NCI-H82 (cell line): ENCODE measurements around the gene RXRB.

ENCODE experiments used
- DNase-seq: peaks from one replicate; lab custom pipeline; 2025; lab: John Stamatoyannopoulos, UW

The RXRB gene

DNA sequence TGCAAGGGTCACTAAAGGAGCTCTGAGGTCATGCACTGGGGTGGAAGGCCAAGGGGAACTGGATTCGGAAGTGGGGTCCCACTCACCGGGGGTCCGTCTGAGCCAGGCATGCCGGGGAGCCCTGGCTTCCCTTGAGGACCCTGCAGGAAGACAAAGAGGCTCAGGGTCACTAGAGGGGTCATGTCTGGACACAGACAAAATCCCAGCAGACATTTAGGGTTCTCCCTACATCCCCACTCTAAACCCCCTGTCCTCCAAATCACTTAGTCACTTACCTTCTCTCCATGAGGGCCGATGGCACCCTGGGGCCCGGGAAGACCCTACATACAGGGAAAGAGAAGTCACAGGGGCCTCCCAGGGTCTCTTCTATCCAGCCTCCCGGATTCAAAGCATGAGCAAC, 23.6 kb downstream of the RXRB start:
- DNase-seq: no peak

DNA sequence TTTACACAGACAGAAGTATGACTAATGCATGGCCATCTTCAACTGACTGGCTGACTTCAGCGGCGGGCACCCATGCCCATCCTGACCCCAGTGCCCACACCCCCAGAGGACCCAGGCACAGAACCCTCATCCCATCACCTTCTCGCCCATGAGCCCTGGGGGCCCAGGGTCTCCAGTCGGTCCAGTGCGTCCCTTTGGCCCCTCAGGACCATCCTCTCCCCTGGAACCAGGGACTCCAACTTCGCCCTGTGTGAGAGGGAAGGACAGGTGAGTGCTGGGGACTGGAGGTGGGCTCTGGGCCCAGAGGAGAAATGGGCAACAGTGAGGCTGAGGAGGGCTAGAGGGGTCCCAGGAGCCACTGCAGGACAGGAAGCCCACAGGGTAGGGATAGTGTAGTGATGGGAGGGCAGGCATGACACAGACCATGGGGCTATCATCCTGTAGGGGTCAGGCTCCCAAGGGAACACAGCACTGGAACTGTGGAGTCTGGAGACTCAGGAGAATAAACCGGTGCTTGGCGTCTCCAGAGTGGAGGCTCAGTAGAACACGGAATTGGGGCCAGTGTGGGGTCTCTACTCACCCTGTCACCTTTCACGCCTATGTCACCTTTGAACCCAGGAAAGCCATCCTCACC, 24.9 kb downstream of the RXRB start:
- DNase-seq: peak; percentile 16

DNA sequence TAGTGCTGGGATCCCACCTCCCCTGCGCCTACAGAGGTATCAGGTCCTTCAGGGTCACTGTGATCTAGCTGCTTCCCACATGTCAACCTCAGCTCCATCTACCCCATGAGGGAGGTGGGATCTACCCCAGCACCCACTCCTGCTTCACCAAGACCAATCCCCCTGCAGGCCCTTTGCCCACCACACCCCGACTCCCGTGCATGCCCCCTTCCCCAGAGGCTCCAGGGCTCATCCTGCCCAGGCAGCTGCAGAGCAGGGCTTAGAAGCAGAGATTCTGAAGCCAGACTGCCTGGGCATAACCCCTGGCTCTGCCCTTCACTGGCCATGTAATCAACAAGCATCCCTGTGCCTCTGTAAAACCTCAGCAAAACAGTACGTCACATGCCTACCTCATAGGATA, 25.7 kb downstream of the RXRB start:
- no peak for DNase-seq

DNA sequence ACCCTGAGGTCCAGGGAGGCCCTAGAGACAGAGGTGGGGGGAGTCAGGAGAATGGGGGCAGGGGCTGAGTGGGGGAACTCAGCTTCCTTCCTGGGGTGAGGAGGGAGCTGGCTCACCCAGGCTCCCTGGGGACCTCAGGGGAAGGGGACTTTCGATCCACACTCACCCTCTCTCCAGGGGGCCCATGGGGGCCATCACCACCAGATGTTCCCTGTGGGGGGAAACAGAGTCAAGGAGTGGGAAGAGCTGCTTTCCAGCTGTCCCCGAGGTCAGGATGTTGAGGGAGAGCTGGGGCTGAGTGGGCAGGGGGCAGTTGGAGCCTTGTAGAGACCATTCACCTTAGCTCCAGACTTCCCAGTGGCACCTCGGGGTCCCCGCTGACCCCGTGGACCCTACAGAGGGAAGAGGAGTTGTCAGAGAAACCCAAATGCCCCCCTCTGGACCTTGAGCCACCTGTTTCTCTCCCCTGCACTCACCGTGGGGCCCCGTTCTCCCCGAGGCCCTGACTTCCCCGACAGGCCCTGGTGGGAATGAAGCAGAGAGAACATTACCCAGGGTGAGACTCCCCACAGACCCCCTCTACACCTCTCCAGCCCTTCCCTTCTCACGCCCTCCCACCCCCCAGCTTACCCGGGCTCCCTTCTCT, 26.8 kb downstream of the RXRB start:
- no peak for DNase-seq

DNA sequence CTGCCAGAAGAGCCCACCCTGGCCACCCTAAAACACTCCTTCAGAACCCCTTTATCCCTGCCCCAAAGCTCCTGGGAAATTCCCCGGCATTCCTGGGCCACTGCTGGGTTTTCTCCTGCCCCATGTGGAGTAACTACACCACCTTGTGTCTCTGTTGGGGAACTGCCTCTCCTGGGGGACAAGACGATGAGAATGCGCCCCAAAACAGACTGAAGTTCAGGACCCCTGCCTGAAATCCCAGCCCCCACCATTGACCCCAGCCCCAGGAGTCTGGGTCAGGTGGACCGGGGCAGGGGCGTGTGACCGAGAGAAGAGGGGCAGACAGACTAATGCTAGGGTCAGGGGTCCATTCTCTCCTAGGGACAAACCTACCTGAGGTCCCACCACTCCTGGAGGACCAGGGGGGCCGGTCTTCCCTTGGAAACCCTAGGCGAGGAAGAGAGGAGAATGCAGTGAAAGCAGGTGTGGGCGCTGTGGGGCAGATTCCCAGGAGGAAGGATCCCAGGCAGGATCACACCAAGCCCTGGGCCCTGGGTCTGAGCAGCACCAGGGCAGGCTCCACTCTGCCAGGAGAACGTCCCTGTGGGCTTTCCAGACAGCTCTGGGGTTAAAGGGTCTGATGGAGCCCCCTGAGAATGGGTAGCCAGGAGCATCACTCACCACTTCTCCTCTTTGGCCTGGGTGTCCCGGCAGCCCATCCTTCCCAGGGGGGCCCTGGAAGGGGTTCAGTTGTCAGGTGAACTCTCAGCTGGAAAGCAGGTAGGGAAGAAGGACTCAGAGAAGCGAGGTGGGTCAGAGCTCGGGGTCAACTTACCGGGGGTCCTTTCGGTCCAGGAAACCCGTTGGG, 27.6 kb downstream of the RXRB start:
- peak; percentile 25 for DNase-seq

DNA sequence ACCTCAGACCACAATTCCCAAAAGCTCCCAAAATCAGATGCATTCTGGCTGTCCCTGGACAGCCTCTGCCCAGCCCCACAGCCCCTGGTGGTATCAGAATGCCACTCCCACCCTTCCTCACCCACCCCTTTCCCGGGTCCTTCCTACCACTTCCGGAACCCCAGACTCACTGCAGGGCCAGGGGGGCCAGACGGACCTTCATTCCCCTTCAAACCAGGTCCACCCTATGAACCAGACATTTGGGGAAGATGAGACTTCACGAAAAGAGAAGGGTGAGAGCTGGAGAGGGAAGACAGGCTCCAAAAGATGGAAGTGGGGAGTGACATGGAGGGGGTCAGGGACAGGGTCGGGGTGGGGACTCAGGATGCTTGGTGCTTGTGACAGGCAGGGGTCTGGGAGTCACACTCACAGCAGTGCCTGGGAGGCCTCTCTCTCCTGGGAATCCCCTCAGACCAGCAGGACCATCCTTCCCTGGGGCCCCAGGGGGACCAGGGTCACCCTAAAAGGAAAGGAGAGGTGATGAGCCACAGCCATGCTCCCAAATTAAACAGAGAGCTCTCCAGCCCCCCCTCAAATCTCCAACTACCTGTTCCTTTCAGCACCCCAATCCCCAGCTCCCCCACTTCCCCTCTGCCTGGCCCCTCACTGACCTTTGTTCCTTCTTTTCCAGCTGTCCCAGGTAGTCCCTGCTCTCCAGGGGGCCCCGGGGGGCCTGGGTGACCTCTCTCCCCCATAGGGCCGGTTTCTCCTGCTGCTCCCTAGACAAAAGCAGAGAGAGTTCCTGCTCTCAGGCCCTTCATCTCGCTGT, 28.4 kb downstream of the RXRB start:
- DNase-seq: no peak

DNA sequence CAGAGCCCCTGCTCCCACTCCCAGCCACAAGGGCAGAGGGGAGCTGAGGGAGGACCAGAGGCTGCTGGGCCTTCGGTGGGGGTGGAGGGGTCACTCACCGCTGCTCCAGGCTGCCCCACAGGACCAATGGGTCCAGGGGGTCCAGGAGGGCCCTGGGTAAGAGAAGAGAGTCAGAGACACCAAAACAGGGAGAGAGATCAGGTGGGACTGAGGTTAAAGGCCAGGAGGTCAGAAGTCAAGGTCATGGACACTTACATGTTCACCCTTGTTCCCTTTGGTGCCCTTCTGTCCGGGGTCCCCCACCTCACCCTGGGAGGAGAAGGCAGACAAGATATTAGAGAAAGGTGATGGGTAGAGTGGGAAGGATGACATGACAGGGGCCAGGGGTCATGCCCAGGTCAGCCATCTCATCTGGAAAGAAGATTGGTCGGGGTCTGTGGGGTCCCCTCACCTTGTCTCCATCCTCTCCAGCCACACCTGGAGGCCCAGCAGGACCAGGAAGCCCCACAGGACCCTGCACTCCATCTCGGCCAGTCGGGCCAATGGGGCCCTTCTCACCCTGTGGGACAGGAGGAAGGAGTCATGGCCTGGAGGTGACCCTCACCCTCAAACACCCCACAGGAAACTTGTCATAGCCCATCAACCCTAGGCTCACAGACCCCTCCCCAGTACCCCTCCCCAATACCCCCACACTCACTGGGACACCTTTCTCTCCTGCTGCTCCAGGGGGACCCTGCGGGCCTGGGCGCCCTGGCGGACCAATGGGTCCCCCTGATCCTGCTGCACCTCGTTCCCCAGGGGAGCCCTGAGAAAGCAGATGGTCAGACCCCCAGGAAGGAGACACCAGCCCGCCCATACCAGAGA, 29.2 kb downstream of the RXRB start:
- DNase-seq: no peak

DNA sequence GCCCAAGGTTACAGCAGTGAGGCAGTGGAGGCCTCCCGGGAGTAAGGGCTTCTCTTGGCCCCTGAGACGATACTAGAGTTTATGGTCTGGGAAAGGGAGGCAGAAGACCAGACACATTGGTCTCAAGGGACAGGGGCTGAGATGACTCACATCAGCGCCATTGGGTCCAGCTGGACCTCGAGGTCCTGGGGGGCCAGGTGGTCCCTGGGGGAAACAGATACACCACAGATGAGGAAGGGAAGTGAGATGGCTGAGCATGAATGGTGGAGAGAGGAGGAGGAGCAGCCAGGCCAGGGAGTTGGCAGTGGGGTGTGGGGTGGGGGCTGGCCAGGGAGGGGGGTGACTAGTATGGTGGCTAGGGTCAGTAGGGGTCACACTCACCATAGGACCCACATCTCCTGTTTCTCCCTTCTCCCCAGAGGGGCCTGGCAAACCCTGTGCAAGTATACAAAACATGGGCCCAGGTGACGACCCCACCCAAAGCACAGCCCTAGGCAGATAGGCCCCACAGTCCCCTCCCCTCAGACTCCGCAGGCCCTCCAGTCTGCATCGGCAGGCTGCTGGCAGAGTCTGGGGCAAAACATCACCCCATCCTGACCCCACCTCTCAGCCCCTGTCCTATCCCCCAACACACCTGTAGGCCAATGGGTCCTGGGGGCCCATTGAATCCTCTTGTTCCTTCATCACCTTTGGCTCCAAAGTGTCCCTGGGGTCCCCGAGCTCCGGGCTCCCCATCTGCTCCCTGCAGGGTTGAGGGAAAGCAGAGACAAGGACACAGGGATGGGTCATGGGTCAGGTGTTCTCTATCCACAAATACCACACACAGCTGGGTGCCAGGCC, 30.1 kb downstream of the RXRB start:
- no peak for DNase-seq

DNA sequence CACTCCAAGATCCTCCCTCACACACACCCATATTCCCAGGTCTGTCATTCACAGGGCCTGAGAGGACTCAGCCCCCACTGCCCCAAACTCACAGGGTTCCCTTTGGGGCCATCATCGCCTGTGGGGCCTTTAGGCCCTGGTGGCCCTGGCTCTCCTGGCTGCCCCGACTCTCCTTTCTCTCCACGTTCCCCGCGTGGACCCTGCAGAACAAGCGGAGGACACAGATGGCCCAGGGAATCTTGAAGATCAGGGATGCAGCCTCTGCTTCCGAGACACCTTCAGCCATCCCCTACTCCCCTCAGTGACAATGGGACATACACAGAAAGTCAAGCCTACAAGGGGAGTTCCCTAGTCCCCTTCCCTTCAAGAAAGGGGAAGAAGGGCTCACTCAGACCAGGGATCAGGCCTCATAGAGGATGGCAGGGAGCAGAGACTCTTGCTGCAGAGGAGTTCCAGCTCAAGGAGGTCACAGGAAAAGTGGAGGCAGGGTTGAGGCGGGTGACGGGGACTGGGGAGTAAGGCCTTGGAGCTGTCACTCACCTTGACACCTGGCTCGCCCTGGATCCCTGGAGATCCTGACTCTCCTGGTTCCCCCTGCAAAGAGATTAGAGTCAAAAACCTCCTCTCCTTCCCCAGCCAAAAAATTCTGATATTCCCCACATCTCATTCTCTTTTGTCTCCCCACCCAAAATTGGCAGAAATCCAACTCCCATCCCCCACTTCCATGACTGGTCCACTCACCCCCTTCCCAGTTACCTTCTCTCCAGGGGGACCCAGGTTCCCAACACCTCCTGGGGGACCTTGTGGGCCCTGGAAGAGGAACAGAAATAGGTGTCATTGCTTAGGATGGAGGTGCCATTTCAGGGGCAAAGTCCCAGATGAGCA, 30.9 kb downstream of the RXRB start:
- DNase-seq: no peak

DNA sequence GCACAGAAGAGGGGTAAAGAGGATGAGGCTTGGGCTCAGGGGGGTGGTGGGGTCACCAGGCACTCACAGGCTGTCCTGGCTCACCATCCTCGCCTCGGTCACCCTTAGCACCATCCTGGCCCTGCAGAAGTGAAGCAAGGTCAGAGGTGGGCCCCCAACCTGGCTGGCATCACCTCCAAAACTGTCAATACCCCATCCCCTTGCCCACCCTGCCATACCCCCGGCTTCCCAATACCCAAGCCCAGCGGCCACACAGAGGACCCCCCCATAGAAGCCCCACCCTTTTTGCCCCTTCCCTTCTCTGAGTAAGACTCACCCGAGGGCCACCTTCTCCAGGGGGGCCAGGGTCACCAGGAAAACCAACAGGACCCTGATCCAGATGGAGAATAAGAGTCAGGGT, 31.8 kb downstream of the RXRB start:
- DNase-seq: no peak

DNA sequence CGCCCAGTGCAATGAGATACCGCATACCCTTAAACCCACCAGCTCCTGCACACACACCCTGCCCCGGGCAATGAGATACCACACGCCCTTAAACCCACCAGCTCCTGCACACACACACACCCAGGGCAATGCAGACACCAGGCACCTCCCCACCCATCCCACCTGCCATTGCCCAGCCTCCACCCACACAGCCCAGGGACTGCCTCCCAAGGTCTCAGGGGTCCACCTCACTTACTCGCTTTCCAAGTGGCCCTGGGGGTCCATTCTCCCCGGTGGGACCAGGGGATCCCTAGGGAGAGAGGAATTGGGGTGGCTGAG, 32.2 kb downstream of the RXRB start:
- DNase-seq: no peak

DNA sequence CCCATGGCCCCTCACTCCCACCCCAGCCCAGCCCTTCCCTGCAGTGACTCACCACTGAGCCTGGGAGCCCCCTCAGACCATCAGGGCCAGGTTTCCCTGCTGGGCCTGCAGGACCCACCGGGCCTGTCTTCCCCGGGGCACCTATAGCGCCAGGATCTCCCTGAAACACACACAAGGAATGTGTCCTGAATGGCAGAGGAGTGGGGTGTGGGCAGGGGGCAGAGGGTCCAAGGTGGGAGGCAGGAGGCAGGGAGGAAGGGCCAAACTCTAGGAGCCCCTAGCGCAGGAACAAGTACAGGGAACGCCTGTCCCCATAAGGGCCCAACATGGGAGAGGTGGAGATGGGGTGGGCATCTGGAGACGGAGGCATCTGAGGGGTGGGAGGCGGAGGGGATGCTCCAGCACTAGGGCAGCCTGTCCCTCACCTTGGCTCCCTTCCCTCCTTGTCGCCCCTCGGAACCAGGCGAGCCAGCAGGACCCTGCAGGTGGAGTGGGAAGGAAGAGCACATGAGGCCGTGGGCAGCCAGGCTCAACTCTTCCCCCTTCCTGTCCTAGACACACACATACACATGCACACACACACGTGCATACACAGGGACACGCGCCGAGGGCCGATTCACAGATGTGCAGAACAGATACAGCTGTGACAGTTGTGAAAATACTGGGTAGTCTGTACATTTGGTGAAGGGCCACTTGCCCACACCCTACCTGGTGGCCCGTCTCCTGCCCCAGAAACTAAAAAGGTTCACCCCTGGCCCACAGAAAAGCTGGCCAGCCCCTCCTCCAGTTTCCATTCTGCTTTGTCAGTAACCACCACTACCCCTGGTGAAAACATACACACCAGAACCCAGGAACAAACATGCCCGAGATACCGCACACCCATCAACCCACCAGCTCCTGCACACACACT, 32.8 kb downstream of the RXRB start:
- DNase-seq: no peak

DNA sequence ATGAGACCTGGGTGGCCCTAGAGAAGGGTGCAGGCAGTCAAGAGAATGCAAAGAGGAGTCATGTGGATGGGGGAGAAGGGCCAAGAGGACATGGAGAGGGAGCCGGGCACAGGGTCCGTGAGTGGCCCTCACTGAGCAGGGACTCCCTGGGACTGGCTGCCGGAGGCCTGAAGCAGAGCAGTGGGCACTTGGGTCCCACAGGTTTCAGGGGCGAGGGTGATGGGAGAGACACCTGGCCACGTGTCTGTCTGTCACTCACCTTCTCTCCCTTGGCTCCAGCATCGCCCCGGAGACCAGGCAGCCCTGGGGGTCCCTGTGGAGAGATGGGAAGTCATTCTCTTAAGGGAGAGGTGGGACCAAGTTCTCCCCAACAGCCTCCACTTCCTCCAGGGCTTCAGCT, 33.7 kb downstream of the RXRB start:
- DNase-seq: no peak

DNA sequence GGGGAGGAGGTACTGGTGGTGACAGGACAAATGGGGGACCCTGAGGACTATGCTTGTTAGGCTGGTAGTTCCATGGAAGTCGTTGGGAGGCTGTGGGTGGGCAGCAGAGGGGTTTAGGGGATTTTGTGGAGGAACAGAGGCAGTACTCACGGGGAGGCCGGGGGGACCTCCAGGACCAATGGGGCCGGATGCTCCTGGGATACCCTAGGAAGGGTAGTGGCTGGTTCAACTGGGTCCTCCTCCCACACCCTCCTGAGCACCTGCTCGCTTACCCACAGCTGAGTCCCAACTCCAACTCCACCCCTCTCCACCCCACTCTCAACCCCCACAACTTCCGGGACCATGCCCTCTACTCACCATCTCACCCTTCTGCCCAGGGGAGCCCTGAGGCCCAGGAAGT, 34.1 kb downstream of the RXRB start:
- no peak for DNase-seq

DNA sequence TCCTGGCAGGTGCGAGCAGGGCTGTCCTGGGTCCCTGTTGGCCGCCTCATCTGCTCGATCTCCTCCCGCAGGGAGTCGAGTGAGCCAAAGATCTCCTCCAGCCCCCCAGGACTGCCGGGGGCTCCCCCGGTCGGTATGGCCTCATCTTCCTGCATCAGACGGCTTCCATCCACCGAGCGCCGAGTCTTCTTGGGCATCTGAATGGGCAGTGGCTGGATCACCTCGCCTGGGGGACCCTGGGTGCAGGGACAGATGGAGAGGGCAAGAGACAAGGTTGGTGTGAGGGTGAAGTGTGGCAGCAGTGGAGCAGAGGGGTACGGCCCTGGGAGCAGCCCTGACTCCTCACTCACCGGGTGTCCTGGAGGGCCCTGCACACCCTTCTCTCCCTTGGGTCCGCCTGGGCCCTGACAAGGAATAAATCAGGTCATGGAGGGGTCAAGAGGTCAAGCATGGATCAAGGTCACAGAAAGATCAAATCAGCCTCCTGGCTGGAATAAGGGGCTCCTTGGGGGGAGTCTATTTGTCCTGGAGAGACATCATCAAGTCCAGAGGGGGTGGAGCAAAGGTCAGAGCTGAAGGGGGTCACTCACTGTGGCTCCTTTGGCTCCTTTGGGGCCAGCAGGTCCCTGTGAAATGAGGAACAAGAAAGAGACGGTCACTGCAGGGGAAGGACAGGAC, 34.7 kb downstream of the RXRB start:
- no peak for DNase-seq

DNA sequence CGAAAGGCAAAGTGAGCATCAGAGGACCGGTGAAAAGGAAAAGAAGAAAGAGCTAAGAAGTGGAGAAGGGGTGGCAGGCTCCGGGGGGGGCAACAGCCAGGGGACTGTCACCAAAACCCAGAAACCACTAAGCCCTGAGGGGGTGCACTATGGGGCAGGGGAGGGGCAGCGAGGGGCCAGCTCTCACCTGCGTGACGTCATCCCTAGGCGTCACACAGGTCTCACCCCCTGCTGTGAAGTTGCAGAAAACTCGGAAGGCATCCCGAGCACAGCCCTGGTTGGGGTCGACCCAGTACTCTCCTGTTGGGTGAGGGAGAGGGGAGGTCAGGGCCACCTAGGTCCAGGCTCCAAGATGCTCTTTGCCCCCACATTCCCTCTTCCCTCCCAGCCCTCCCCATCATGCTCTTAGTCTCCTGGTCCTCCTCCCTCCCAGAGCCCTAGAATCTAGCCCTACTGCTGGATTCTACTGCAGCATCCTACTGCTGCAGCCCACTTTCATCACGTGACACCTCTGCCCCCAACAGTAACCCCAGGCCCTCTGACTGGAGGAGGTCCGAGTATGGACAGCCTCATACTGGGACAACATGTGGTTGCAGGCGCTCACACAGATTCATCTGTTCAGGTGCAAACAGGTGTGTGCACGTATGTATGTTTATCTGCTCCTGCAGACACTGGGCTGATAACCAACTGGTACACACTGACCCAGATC, 35.6 kb downstream of the RXRB start:
- DNase-seq: no peak

DNA sequence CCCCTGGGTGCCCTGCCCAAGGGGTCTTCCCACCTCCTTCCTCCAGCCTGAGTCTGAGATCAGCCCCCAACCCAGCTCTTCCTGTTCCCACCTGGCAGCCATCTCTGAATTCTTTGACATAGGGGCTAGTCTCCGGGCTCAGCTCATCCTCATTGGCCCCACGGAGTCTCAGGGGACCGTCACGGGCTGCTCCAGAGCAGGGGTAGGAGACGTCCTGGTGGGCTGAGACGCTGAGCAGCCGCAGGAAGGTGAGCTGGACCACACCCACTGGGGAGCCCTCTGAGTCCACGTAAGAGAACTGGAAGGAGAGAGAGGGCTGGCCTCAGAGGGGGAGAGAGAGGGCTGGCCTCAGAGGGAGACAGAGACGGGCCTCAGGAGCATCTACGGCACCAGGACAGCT, 36.3 kb downstream of the RXRB start:
- no peak for DNase-seq
